ENCODE data around the gene ADGRB2.
A peak's percentile ranks its signal among the peaks of the same experiment; 100 is the strongest.

ADGRB2 gene

GRCh38 chr1:31704271-31705079 is 59.7 kb downstream of the ADGRB2 start:
- DNase-seq: peak in 2 of 56 donors; percentile 39 to 47

GRCh38 chr1:31703431-31704270 is 60.5 kb downstream of the ADGRB2 start, which contains the start of gene COL16A1:
Gene COL16A1 (minus strand): TSS chr1:31704017. CDS start chr1:31702193, 1,824 bp downstream.
- DNase-seq: peak in 48 of 56 donors; percentile 13 to 82 (median 44)

GRCh38 chr1:31702836-31703404 is 61.2 kb downstream of the ADGRB2 start:
- DNase-seq: no peak

GRCh38 chr1:31701091-31701736 is 62.9 kb downstream of the ADGRB2 start:
- DNase-seq: peak; percentile 58 to 96 (median 84)

GRCh38 chr1:31700468-31701090 is 63.6 kb downstream of the ADGRB2 start:
- DNase-seq: no peak

GRCh38 chr1:31699341-31699891 is 64.7 kb downstream of the ADGRB2 start:
- no peak for DNase-seq

- no peak for DNase-seq
Measured at GRCh38 chr1:31697369-31697984, 66.7 kb downstream of the ADGRB2 start.

- peak in 55 of 56 donors; percentile 23 to 96 (median 86) for DNase-seq
Measured at GRCh38 chr1:31696242-31696641, 67.9 kb downstream of the ADGRB2 start.

GRCh38 chr1:31695327-31695726 is 68.8 kb downstream of the ADGRB2 start:
- peak in 3 of 56 donors; percentile 21 to 52 (median 32) for DNase-seq

GRCh38 chr1:31694964-31695313 is 69.2 kb downstream of the ADGRB2 start:
- peak in 55 of 56 donors; percentile 27 to 95 (median 79) for DNase-seq

GRCh38 chr1:31694069-31694963 is 69.8 kb downstream of the ADGRB2 start:
- peak in 1 of 56 donors; percentile 7 for DNase-seq

GRCh38 chr1:31693231-31693630 is 70.9 kb downstream of the ADGRB2 start:
- no peak for DNase-seq

- DNase-seq: no peak
Measured at GRCh38 chr1:31691951-31692350, 72.2 kb downstream of the ADGRB2 start.

GRCh38 chr1:31691446-31691845 is 72.7 kb downstream of the ADGRB2 start:
- DNase-seq: no peak

- no peak for DNase-seq
Measured at GRCh38 chr1:31690921-31691320, 73.2 kb downstream of the ADGRB2 start.

- no peak for DNase-seq
Measured at GRCh38 chr1:31689854-31690253, 74.3 kb downstream of the ADGRB2 start.

GRCh38 chr1:31689379-31689778 is 74.8 kb downstream of the ADGRB2 start:
- no peak for DNase-seq

GRCh38 chr1:31688233-31688918 is 75.8 kb downstream of the ADGRB2 start:
- no peak for DNase-seq
